ENCODE measurements around the gene RNF115.
"Not testable (repeated sequence)": the region's sequence is repeated elsewhere in the genome, so short reads cannot be mapped to it uniquely, and the experiment has no call there.

RNF115 gene

GRCh38 chr1:145730467-145730866 lies 93.4 kb downstream of the RNF115 start:
- ATAC-seq (no peak), DNase-seq (no peak)

GRCh38 chr1:145729666-145730436 lies 94.0 kb downstream of the RNF115 start:
- ATAC-seq = no peak

GRCh38 chr1:145729196-145729595 lies 94.7 kb downstream of the RNF115 start:
- ATAC-seq = no peak

More at GRCh38 chr1:145729666-145730436, 94.0 kb downstream of the RNF115 start:
- DNase-seq = no peak

GRCh38 chr1:145726193-145726592 lies 97.7 kb downstream of the RNF115 start:
- not testable (repeated sequence) for DNase-seq, ATAC-seq

More at GRCh38 chr1:145729196-145729595, 94.7 kb downstream of the RNF115 start:
- no peak for DNase-seq

- ATAC-seq (peak; percentile 78), DNase-seq (peak; percentile 85)
These were observed 102.8 kb downstream of the RNF115 start for GRCh38 chr1:145720878-145721671.

GRCh38 chr1:145720556-145720877 lies 103.4 kb downstream of the RNF115 start:
- DNase-seq = no peak
- no peak for ATAC-seq

- ATAC-seq (peak; percentile 73), DNase-seq (peak; percentile 27)
These were observed 104.4 kb downstream of the RNF115 start, which contains the start of gene CD160 for GRCh38 chr1:145719230-145720079. Gene CD160 (plus strand): TSS chr1:145719499. CDS start chr1:145728328, 8,829 bp downstream.

GRCh38 chr1:145718465-145718864 lies 105.4 kb downstream of the RNF115 start:
- not testable (repeated sequence) for DNase-seq, ATAC-seq

GRCh38 chr1:145717833-145718232 lies 106.1 kb downstream of the RNF115 start:
- ATAC-seq (no peak), DNase-seq (no peak)

GRCh38 chr1:145716641-145717345 lies 107.1 kb downstream of the RNF115 start:
- no peak for DNase-seq
- no peak for ATAC-seq

- DNase-seq (no peak), ATAC-seq (no peak)
These were observed 109.3 kb downstream of the RNF115 start for GRCh38 chr1:145714524-145715111.

GRCh38 chr1:145711213-145711651 lies 112.7 kb downstream of the RNF115 start:
- DNase-seq (no peak), ATAC-seq (no peak)

- DNase-seq (no peak), ATAC-seq (no peak)
These were observed 113.4 kb downstream of the RNF115 start for GRCh38 chr1:145710291-145711027.

- ATAC-seq (no peak), DNase-seq (no peak)
These were observed 115.8 kb downstream of the RNF115 start for GRCh38 chr1:145708063-145708462.

- ATAC-seq (no peak), DNase-seq (no peak)
These were observed 116.6 kb downstream of the RNF115 start, which contains the start of gene PDZK1 for GRCh38 chr1:145707183-145707867. Gene PDZK1 (minus strand): TSS chr1:145707368. CDS start chr1:145688021, 19,347 bp downstream.

- ATAC-seq (no peak), DNase-seq (no peak)
These were observed 117.7 kb downstream of the RNF115 start for GRCh38 chr1:145706086-145706664.

GRCh38 chr1:145705622-145706021 lies 118.3 kb downstream of the RNF115 start:
- ATAC-seq (no peak), DNase-seq (no peak)

- ATAC-seq (no peak), DNase-seq (no peak)
These were observed 121.1 kb downstream of the RNF115 start for GRCh38 chr1:145702826-145703225.

- no peak for ATAC-seq
- no peak for DNase-seq
These were observed 121.8 kb downstream of the RNF115 start for GRCh38 chr1:145702052-145702451.

All from stimulated activated naive CD8-positive, alpha-beta T cell treated with anti-CD3 and anti-CD28 coated beads, Interleukin-15, Interleukin-2, amounts not matched to agents 100 U/mL and 50 U/mL, for 24 hours (primary cell).